NCI-H1048 (cell line): Measurements from ENCODE around the gene CRIM1.

Source experiments
- DNase-seq: peaks from one replicate; lab custom pipeline; 2025; lab: John Stamatoyannopoulos, UW

The CRIM1 gene

GRCh38 chr2:36482576-36483214 is 127.1 kb downstream of the CRIM1 start:
- DNase-seq: no peak

DNA sequence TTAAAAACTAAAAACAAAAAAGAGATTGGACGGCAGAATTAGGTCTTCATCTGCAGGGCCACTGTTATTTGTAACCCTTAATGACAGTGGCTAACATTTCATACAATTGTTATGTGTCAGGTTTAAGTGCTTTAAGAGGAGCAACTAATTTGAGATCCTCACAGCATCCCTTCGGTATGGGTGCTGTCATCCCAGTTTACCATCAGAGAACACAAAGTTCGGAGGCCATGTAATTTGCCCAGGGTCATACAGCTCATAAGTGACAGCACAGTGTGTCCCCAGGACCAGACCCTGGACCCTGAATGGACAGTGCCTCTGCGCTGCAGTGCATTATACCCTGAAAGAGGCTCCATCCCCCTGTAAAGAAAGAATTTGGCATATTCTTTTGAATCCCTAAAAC is 127.7 kb downstream of the CRIM1 start:
- no peak for DNase-seq

- no peak for DNase-seq
Measured at GRCh38 chr2:36484454-36484853, 128.9 kb downstream of the CRIM1 start.

DNA sequence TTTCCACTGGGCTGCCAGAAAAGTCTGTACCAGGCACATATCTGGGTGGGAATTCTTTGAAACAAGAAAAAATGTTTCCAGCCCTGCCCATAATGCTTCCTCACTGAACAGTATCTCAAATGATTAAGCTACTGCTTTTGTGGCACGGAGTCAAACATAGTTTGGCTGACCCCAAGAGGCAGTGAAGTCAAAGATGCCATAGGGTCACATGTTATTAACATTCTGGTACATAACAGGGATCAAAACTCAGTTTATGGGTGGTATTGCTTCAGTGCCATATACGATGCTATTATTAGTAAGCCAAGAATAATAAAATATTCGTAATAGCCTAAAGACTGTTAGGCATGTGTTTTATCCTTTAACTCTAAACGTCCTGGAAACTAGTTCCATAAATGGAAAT is 129.9 kb downstream of the CRIM1 start:
- DNase-seq: no peak

DNA sequence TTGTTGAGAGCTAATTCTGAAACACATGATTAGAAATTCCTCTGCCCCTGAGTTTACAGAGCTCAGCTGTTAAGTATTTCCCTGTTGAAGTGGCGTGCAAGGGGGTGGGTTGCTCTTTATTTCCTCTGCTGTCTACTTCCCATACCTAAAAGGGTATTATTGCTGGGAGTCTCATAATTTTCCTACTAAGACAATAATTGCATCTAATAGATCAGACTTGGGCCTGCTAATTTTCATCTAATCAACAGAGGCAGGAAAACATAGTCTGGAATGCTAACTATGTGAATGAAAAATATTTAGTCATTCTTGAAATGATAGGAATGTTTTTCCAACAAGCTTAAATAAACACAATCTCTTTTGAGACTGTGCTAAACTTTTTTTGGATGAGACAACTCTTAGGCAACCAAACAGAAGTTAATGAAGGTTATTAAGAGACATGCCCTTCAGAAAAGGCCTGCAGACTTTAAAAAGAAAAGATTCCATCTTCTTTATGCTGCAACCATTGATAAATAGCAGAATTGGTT is 131.0 kb downstream of the CRIM1 start:
- DNase-seq: peak; percentile 1

GRCh38 chr2:36487947-36488346 is 132.4 kb downstream of the CRIM1 start:
- DNase-seq: no peak

DNA sequence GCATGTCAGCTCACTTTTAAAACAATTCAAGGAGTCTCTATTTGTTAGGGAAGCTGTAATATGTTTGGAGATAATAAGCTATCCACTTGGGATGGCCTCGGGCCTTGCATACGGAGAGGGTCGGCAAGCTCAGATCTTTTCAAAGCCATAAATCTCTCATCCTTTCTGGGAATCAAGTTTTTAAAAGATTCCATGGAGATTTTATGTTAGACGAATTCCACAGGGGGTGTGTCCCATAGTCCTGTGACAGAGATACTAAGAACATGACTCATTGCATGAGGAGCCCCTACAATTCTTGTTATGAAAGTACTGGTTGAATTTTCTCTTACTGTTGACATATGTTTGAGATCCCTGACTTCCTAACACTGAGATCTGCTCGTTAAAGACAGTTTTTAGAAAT is 133.7 kb downstream of the CRIM1 start:
- no peak for DNase-seq

GRCh38 chr2:36490749-36491148 is 135.2 kb downstream of the CRIM1 start:
- DNase-seq: no peak

GRCh38 chr2:36492216-36492945 is 136.8 kb downstream of the CRIM1 start:
- no peak for DNase-seq

DNA sequence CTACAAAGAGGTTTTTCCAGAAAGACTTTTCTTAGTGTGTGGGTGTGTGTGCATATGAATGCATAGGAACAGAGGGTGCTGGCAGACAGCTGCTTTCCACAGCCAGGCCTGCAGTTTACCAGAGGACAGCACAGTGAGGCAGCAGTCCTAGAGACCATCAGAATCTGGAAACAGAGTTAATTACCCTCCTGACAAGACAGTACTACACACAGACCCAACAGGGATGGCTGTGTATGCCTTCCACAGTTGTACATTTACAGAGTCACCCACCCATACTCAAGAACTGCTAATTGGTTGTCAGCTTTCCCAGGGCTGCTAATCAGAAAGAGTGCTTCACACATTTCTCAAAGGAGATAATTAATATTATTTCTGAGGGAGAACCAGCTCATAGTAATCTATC is 137.7 kb downstream of the CRIM1 start:
- no peak for DNase-seq

DNA sequence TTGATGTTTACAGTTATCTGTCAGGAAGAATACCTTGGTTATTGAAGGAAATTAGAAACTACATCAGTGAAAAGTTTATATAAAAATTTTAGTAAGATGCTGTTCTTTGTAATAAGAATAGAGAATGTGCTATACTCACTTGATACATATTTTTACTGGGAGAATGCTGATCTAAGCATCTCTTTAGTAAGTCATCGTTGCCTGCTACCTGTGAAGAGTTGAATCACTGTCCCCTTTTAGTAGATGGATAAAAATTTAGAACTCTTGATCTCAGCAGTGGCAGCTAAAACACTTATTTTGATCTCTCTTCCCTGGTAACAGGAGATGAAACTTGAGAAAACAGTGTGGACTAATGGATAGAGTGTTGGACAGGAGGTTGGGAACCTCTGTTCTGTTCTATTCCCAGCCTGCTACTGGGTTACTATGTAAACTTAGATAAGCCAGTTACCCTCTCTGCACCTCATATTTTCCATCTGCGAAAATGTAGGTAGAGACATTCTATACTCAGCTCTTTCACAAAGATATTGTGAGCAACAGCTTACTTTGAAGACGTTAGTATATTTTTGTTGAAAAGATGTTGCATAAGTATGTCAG is 142.1 kb downstream of the CRIM1 start:
- no peak for DNase-seq

- no peak for DNase-seq
Measured at GRCh38 chr2:36499128-36499820, 143.7 kb downstream of the CRIM1 start.

- no peak for DNase-seq
Measured at GRCh38 chr2:36500072-36500471, 144.5 kb downstream of the CRIM1 start.

- no peak for DNase-seq
Measured at GRCh38 chr2:36502081-36502480, 146.5 kb downstream of the CRIM1 start.

GRCh38 chr2:36507408-36507812 is 151.8 kb downstream of the CRIM1 start:
- no peak for DNase-seq

DNA sequence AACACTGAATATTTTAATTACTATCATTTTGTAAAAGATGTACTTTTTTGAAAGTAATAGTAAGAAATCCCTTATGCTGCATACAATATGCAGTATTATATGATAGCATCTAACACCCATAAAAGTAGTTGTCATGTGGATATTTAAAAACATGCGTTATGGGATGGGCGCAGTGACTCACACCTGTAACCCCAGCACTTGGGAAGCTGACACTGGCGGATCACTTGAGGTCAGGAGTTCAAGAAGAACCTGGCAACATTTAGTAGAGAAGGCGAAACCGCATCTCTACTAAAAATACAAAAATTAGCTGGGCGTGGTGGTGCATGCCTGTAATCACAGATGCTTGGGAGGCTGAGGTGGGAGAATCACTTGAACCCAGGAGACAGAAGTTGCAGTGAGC is 153.5 kb downstream of the CRIM1 start:
- no peak for DNase-seq

- DNase-seq: no peak
Measured at GRCh38 chr2:36511858-36512603, 156.5 kb downstream of the CRIM1 start.

- DNase-seq: no peak
Measured at GRCh38 chr2:36512705-36513104, 157.1 kb downstream of the CRIM1 start.

- no peak for DNase-seq
Measured at GRCh38 chr2:36513661-36514060, 158.1 kb downstream of the CRIM1 start.

GRCh38 chr2:36515538-36515937 is 160.0 kb downstream of the CRIM1 start:
- DNase-seq: no peak

DNA sequence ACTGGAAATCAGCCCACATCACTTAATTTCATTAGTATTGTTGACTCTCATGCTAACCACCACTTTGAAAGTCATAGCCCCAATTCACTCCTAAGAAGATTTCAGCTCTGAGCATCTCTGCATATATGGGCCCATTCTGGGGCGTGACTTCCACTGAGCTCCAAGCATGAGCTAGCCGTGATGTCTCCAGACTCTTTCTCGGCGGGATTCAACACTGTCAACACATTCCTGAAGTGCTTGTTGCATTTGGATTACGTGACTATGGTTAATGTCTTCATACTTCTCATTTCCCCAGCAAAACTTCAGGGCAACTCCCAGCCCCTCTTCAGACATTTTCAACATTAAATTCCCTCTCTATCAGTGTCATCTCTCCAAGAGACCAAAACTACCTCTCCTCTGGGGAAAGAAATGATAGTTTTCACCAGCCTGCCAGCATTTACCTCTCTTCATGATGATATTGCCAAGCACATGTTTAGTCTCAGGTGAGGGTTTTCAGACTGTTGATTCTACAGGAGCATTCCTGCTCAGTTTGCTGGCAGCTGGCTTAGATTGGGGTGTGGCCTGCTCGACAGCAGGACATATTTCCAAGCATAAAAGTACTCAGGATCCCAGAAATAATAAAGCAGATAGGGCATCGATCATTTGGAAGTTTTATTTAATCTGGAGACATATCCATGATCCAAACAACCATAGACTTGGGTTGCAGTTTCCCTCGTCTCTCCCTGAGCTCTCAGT is 160.7 kb downstream of the CRIM1 start:
- DNase-seq: no peak
